Panc1 (cell line): ENCODE results near the gene MEIOSIN.
"Not testable (repeated sequence)": the region's sequence is repeated elsewhere in the genome, so short reads cannot be mapped to it uniquely, and the experiment has no call there.

Source experiments
- CTCF ChIP-seq: fragments of 450-650 bp; IDR thresholded peaks from 2 replicates; pipeline ENCODE4 v1.5.1; 2017; ENCODE audit warnings: mild to moderate bottlenecking
- POLR2AphosphoS5 ChIP-seq: IDR thresholded peaks from 2 replicates; pipeline ENCODE4 v1.6.1; 2012; ENCODE audit warnings: mild to moderate bottlenecking, low read depth, low read length, moderate library complexity
- REST ChIP-seq, 2 experiments: IDR thresholded peaks; 2 replicates each; pipeline ENCODE4 v1.6.1; 2011 to 2012; ENCODE audit warnings: low read depth in 2 of 2, control low read depth in 1 of 2, low read length in 1 of 2, mild to moderate bottlenecking in 1 of 2, moderate library complexity in 1 of 2; ENCODE audit not compliant: insufficient read depth in 1 of 2
- SIN3A ChIP-seq: IDR thresholded peaks from 2 replicates; pipeline ENCODE4 v1.6.1; 2012; ENCODE audit warnings: low read depth, mild to moderate bottlenecking, low read length, moderate library complexity, borderline replicate concordance; ENCODE audit not compliant: insufficient read depth
- TCF7L2 ChIP-seq: IDR thresholded peaks from 2 replicates; pipeline ENCODE4 v1.6.1; 2011; ENCODE audit warnings: mild to moderate bottlenecking, low read depth, low read length, inconsistent platforms

GRCh38 chr19:45751483-45751882, 18.2 kb downstream of the MEIOSIN start:
- TF ChIP-seq CTCF; TCF7L2; REST (IDR thresholded peaks at IDR 0.05; ENCODE audit: insufficient read depth in 1 of 2, low read depth in 2 of 2, low read length in 1 of 2); POLR2AphosphoS5; SIN3A: not testable (repeated sequence)
